Naive B cell (primary cell): ENCODE measurements around the gene VGLL3. TPM values are rescaled to one million over a fixed set of nuclear protein-coding genes. Genes with fewer than 3 reads are reported as not detected.
A peak's percentile ranks its signal among the peaks of the same experiment; 100 is the strongest.

Experiments
- ATAC-seq, 2 donors: fragments of 150-1000 bp; cut with Tn5 transposase; 2 replicates each; pipeline ENCODE4 v1.10.0; 2021; ENCODE audit warnings: low read depth in 2 of 2, mild to moderate bottlenecking in 2 of 2, moderate library complexity in 2 of 2
- DNase-seq: peaks from one replicate; pipeline ENCODE4 v3.0.0; 2022
- H3K27ac Mint-ChIP-seq, 6 donors: one replicate each; pipeline ENCODE4 v1.8.0; 2020 to 2022; ENCODE audit warnings: mild to moderate bottlenecking in 6 of 6, mixed read lengths in 6 of 6, moderate library complexity in 5 of 6, inconsistent platforms in 2 of 6
- H3K27me3 Mint-ChIP-seq, 3 donors: one replicate each; pipeline ENCODE4 v1.8.0; 2021 to 2022; ENCODE audit warnings: mixed read lengths in 3 of 3, mild to moderate bottlenecking in 1 of 3
- H3K36me3 Mint-ChIP-seq, 2 donors: one replicate each; pipeline ENCODE4 v1.8.0; 2020 to 2022; ENCODE audit warnings: mixed read lengths in 2 of 2, inconsistent platforms in 1 of 2, mild to moderate bottlenecking in 1 of 2
- H3K4me1 Mint-ChIP-seq, 3 donors: one replicate each; pipeline ENCODE4 v1.8.0; 2020 to 2022; ENCODE audit warnings: mixed read lengths in 3 of 3, inconsistent platforms in 1 of 3, mild to moderate bottlenecking in 1 of 3, moderate library complexity in 1 of 3
- H3K4me3 Mint-ChIP-seq, 8 donors: one replicate each; pipeline ENCODE4 v1.8.0; 2020 to 2022; ENCODE audit warnings: mild to moderate bottlenecking in 8 of 8, mixed read lengths in 8 of 8, moderate library complexity in 8 of 8, inconsistent platforms in 2 of 8
- H3K9me3 Mint-ChIP-seq, 7 donors: one replicate each; pipeline ENCODE4 v1.8.0; 2020 to 2022; ENCODE audit warnings: mixed read lengths in 7 of 7, mild to moderate bottlenecking in 5 of 7, inconsistent platforms in 2 of 7, moderate library complexity in 1 of 7
- polyA plus RNA-seq, 6 donors: library from polyadenylated mRNA; unstranded; fragments of 300-500 nt; fragmentation: Illumina TruSeq; gene quantifications; one replicate each; pipeline ENCODE4 v1.2.3, GENCODE V29; 2021; ENCODE audit warnings: low read depth in 6 of 6

The VGLL3 gene
- polyA plus RNA-seq, 6 donors from 2014 or later = not detected

- ATAC-seq = no peak
- Mint-ChIP-seq H3K27me3 (peaks cover 0 to 5% (median 0%) of the 10 kb centered on the region in 3 donors), H3K4me1 (no peaks in the 10 kb centered on the region), H3K36me3 (no peaks in the 10 kb centered on the region), H3K4me3 (no peak overlapping the region), H3K9me3 (peaks cover 0 to 2% (median 0%) of the 10 kb centered on the region in 7 donors), H3K27ac (no peak overlapping the region)
- DNase-seq = no peak
Measured at GRCh38 chr3:87000940-87001339, 10.0 kb upstream of the VGLL3 start.

- Mint-ChIP-seq H3K27me3 (peaks cover 5 to 13% (median 7%) of the 10 kb centered on the region in 3 donors), H3K4me1 (no peaks in the 10 kb centered on the region), H3K36me3 (peaks cover 0 to 6% of the 10 kb centered on the region in 2 donors), H3K4me3 (no peak overlapping the region), H3K9me3 (peaks cover 0 to 6% (median 0%) of the 10 kb centered on the region in 7 donors), H3K27ac (no peak overlapping the region)
- ATAC-seq = no peak
- DNase-seq = no peak
Measured at GRCh38 chr3:86998569-86998968, 7.6 kb upstream of the VGLL3 start.

DNA sequence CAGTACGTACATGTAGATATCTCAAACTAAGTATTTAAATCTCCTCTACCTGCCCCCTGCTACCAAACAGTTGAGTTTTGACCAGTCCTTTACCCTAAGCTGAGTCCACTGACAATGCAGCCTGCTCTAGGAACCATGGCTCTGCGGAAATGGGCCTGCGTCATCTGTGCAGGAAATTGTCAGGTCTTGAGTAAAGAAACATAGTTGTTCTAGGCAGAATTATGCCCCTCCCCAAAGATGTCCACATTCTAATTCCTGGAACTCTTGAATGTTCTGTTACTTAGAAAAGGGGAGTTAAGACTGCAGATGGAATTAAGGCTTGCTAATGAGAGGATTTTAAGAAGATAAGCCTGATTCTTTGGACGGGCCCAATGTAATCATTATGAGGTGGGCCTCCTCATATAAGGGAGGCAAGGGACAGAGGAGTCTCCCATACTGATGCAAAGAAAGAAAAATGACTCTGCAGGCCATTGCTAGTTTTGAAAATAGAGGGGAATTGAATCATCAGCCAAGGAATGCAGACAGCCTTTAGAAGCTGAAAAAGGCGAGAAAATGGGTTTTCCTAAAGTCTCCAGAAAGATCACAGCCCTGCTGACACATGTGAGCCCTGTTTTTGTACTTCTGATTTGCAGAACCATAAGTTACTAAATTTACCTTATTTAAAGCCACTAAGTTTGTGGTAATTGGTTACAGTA lies 5.5 kb upstream of the VGLL3 start:
- Mint-ChIP-seq H3K27ac (no peak overlapping the region), H3K27me3 (peaks cover 14 to 20% (median 17%) of the 10 kb centered on the region in 3 donors), H3K36me3 (peaks cover 0 to 8% of the 10 kb centered on the region in 2 donors), H3K9me3 (peaks cover 0 to 8% (median 0%) of the 10 kb centered on the region in 7 donors), H3K4me3 (no peak overlapping the region), H3K4me1 (peaks cover 0 to under 1% (median 0%) of the 10 kb centered on the region in 3 donors)
- ATAC-seq (no peak), DNase-seq (no peak)

DNA sequence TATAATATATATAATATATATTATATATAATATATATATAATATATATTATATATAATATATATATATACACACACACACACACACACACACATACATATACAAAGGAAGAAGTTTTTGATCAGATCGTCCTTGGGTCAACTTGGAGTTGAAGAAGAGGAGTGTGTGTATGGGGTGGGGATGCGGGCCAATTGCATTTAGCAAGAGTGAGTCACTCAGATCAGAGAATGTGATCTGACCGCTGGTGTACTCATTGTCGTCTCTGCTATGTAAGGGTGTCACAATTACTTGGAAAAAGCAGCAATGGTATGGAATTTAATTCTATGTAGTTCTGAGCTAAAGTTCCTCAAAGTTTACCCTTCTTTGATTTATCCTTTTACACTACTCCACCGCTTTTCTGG lies 4.6 kb upstream of the VGLL3 start:
- Mint-ChIP-seq H3K4me3 (no peak overlapping the region), H3K36me3 (peaks cover 0 to 8% of the 10 kb centered on the region in 2 donors), H3K27me3 (peaks cover 14 to 20% (median 19%) of the 10 kb centered on the region in 3 donors), H3K27ac (no peak overlapping the region), H3K4me1 (peaks cover 0 to 2% (median 0%) of the 10 kb centered on the region in 3 donors), H3K9me3 (peaks cover 0 to 8% (median 0%) of the 10 kb centered on the region in 7 donors)
- ATAC-seq (no peak), DNase-seq (no peak)

- Mint-ChIP-seq H3K27ac (no peak overlapping the region), H3K9me3 (peaks cover 0 to 9% (median 0%) of the 10 kb centered on the region in 7 donors), H3K4me3 (no peak overlapping the region), H3K36me3 (peaks cover 4 to 8% of the 10 kb centered on the region in 2 donors), H3K4me1 (peaks cover 0 to 10% (median 0%) of the 10 kb centered on the region in 3 donors), H3K27me3 (peaks cover 19 to 35% (median 34%) of the 10 kb centered on the region in 3 donors)
- DNase-seq (no peak), ATAC-seq (no peak)
Measured at GRCh38 chr3:86993704-86994103, 2.8 kb upstream of the VGLL3 start.

DNA sequence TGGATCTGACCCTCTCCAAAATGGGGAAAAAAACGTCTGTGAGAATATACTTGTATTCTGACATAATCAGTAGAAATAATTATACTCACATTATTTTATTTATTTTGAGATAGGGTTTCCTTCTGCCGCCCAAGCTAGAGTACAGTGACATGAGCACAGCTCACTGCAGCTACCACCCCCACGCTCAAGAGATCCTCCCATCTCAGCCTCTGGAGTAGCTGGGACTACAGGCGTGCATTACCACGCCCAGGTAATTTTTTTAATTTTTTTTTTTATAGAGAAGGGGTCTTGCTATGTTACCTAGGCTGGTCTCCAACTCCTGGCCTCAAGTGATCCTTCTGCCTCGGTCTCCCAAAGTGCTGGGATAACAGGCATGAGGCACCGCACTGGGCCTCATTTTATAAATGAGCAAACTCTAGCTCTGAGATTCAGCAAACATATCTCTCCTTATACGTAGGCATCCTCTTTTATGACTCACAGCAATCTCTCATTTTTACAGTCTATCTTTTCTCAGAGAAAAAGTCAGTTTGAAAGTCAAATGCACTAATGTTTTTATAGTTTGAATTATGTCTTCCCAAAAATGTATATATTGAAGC lies 989 bp upstream of the VGLL3 start:
- H3K4me3 Mint-ChIP-seq = peak overlapping the region in 5 of 8 donors; percentile 10 to 77 (median 38)

DNA sequence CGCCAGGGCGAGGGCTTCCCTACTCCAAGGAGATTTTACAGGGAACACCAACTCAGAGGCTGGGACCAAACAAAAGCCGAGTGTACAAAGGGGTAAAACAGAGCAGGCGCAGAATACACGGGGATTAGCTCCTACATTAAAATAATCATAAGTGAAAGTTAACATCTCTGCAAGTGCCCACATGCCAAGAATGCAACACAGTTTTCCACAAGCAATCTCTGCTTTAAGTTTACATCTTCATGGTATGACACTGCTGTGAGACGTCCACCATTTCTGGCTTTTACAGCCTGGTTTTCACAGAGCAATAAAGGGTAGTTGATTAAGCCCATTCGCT lies 500 bp upstream of the VGLL3 start:
- Mint-ChIP-seq H3K27me3 (peaks cover 26 to 41% (median 37%) of the 10 kb centered on the region in 3 donors), H3K27ac (no peak overlapping the region), H3K36me3 (peaks cover 4 to 8% of the 10 kb centered on the region in 2 donors), H3K9me3 (peaks cover 0 to 9% (median 0%) of the 10 kb centered on the region in 7 donors), H3K4me3 (peak overlapping the region in 5 of 8 donors; percentile 7 to 43 (median 41)), H3K4me1 (peaks cover 0 to 10% (median 0%) of the 10 kb centered on the region in 3 donors)
- no peak for ATAC-seq
- no peak for DNase-seq

More for the DNA sequence above, 989 bp upstream of the VGLL3 start:
- DNase-seq (no peak), ATAC-seq (no peak)
- Mint-ChIP-seq H3K36me3 (peaks cover 4 to 8% of the 10 kb centered on the region in 2 donors), H3K9me3 (peaks cover 0 to 9% (median 0%) of the 10 kb centered on the region in 7 donors), H3K4me1 (peaks cover 0 to 10% (median 0%) of the 10 kb centered on the region in 3 donors), H3K27ac (no peak overlapping the region), H3K27me3 (peaks cover 26 to 41% (median 39%) of the 10 kb centered on the region in 3 donors)

GRCh38 chr3:86990012-86990733 lies 776 bp downstream of the VGLL3 start:
- peak overlapping the region in 3 of 8 donors; percentile 6 to 77 (median 51) for H3K4me3 Mint-ChIP-seq
- ATAC-seq = no peak
- H3K27me3 Mint-ChIP-seq = peaks cover 26 to 41% (median 34%) of the 10 kb centered on the region in 3 donors

GRCh38 chr3:86989611-86990010 lies 1.3 kb downstream of the VGLL3 start:
- ATAC-seq = no peak
- peaks cover 4 to 8% of the 10 kb centered on the region in 2 donors for H3K36me3 Mint-ChIP-seq
- DNase-seq = no peak
- H3K27ac Mint-ChIP-seq = no peak overlapping the region
- peak overlapping the region in 3 of 8 donors; percentile 6 to 77 (median 51) for H3K4me3 Mint-ChIP-seq
- H3K4me1 Mint-ChIP-seq = peaks cover 0 to 10% (median 0%) of the 10 kb centered on the region in 3 donors
- H3K27me3 Mint-ChIP-seq = peaks cover 26 to 41% (median 34%) of the 10 kb centered on the region in 3 donors
- peaks cover 0 to 9% (median 0%) of the 10 kb centered on the region in 7 donors for H3K9me3 Mint-ChIP-seq

More at GRCh38 chr3:86990012-86990733, 776 bp downstream of the VGLL3 start:
- peaks cover 0 to 10% (median 0%) of the 10 kb centered on the region in 3 donors for H3K4me1 Mint-ChIP-seq
- DNase-seq = no peak
- peaks cover 4 to 8% of the 10 kb centered on the region in 2 donors for H3K36me3 Mint-ChIP-seq
- peaks cover 0 to 9% (median 0%) of the 10 kb centered on the region in 7 donors for H3K9me3 Mint-ChIP-seq
- no peak overlapping the region for H3K27ac Mint-ChIP-seq

GRCh38 chr3:86989006-86989405 lies 1.9 kb downstream of the VGLL3 start:
- peaks cover 0 to 10% (median 0%) of the 10 kb centered on the region in 3 donors for H3K4me1 Mint-ChIP-seq
- peaks cover 4 to 6% of the 10 kb centered on the region in 2 donors for H3K36me3 Mint-ChIP-seq
- H3K27me3 Mint-ChIP-seq = peaks cover 26 to 39% (median 30%) of the 10 kb centered on the region in 3 donors
- peaks cover 0 to 9% (median 0%) of the 10 kb centered on the region in 7 donors for H3K9me3 Mint-ChIP-seq
- ATAC-seq = no peak
- H3K4me3 Mint-ChIP-seq = no peak overlapping the region
- H3K27ac Mint-ChIP-seq = no peak overlapping the region
- no peak for DNase-seq

DNA sequence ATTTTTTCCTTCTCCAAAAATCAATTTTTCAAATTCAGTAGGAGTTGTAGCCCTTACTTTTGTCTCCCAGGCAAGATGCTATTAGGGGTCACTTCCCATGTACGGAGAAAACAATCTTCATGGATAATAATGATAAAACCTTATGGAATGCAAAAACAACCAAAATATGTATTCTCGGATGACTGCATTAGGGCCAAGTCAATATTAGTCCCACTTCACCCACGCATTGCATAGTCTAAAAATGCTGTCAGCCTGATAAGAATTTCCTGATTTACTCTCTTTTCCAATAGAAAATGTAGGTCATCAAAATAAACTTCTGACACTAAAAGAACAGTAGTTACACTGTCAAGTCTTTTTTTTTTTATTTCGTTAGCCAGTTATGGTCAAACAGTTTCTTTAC lies 2.7 kb downstream of the VGLL3 start:
- Mint-ChIP-seq H3K4me1 (peaks cover 0 to 10% (median 0%) of the 10 kb centered on the region in 3 donors), H3K27me3 (peaks cover 19 to 31% (median 23%) of the 10 kb centered on the region in 3 donors), H3K36me3 (peaks cover 0 to 4% of the 10 kb centered on the region in 2 donors), H3K27ac (no peak overlapping the region), H3K4me3 (no peak overlapping the region), H3K9me3 (peaks cover 0 to 3% (median 0%) of the 10 kb centered on the region in 7 donors)
- ATAC-seq (no peak), DNase-seq (no peak)

DNA sequence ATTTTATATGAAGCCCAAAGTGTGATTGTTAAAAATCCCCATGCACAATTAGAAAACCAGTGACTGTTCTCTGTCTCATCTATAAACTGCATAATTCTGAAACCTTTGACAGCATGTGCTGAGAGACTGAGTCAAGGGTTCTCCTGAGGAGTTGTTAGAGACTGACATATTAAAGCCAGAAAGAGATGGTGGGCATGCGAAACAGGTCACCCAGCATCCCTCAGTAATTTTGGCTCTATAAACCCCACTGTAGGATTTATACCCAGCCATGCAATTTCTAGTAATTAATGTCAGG lies 3.6 kb downstream of the VGLL3 start:
- DNase-seq = no peak
- ATAC-seq = no peak
- Mint-ChIP-seq H3K36me3 (peaks cover 0 to 4% of the 10 kb centered on the region in 2 donors), H3K4me1 (peaks cover 0 to 10% (median 0%) of the 10 kb centered on the region in 3 donors), H3K27me3 (peaks cover 17 to 30% (median 20%) of the 10 kb centered on the region in 3 donors), H3K4me3 (no peak overlapping the region), H3K27ac (no peak overlapping the region), H3K9me3 (peaks cover 0 to 3% (median 0%) of the 10 kb centered on the region in 7 donors)
